ENCODE measurements around the gene CRACDL. TPM values are rescaled to one million over a fixed set of nuclear protein-coding genes. Genes with fewer than 3 reads are reported as not detected.
A peak's percentile ranks its signal among the peaks of the same experiment; 100 is the strongest.

Gene CRACDL
- total and polyA plus RNA-seq, 2 of the 13 experiments (the other 11 are each of a cell fraction or from before 2014, with no cell fraction given): 0.15 to 0.26 TPM

DNA sequence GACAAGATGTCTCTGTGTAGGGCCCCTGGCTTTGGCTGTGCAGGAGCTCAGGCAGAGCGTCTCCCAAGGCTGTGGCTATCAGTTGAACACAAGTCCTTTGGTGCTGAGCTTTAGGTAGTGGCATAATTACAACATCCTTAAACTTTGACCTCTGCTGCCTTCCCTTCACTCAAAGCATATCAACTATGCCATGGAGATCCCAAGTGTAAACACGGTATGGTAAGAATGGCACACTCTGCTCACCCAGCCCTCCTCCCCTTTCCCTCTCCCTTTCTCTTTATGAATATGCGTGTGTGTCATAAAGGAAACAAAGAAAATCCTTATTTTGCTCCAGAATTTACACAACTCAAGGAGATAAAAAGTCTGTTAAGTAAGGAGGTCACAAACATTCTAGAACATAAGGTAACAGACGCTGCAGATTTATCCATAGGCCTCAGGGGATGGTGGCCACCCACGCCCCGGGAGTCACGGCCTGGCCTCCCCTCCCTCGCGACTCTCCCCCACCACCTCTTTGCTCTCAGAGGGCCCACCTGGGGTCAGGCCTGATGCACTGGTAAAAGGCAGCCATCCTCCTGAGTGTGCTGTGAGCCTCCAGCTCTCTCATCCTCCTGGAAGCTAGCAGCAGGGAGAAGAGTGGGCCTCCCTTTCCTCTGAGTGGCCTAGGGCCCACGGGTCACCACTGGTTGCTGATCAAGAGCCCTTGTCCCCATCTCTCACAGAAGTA lies 67.3 kb downstream of the CRACDL start (continued):
- TF ChIP-seq, protein P1, sequence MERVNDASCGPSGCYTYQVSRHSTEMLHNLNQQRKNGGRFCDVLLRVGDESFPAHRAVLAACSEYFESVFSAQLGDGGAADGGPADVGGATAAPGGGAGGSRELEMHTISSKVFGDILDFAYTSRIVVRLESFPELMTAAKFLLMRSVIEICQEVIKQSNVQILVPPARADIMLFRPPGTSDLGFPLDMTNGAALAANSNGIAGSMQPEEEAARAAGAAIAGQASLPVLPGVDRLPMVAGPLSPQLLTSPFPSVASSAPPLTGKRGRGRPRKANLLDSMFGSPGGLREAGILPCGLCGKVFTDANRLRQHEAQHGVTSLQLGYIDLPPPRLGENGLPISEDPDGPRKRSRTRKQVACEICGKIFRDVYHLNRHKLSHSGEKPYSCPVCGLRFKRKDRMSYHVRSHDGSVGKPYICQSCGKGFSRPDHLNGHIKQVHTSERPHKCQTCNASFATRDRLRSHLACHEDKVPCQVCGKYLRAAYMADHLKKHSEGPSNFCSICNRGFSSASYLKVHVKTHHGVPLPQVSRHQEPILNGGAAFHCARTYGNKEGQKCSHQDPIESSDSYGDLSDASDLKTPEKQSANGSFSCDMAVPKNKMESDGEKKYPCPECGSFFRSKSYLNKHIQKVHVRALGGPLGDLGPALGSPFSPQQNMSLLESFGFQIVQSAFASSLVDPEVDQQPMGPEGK (CRISPR knock-in tag; IDR thresholded peaks at IDR 0.05): 0 out of 2 replicates have a peak, but pooled peaks have one; percentile 13
- TF ChIP-seq, protein P2, sequence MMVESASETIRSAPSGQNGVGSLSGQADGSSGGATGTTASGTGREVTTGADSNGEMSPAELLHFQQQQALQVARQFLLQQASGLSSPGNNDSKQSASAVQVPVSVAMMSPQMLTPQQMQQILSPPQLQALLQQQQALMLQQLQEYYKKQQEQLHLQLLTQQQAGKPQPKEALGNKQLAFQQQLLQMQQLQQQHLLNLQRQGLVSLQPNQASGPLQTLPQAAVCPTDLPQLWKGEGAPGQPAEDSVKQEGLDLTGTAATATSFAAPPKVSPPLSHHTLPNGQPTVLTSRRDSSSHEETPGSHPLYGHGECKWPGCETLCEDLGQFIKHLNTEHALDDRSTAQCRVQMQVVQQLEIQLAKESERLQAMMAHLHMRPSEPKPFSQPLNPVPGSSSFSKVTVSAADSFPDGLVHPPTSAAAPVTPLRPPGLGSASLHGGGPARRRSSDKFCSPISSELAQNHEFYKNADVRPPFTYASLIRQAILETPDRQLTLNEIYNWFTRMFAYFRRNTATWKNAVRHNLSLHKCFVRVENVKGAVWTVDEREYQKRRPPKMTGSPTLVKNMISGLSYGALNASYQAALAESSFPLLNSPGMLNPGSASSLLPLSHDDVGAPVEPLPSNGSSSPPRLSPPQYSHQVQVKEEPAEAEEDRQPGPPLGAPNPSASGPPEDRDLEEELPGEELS (CRISPR knock-in tag; IDR thresholded peaks at IDR 0.05): peak; percentile 66
- TF ChIP-seq, protein P3, sequence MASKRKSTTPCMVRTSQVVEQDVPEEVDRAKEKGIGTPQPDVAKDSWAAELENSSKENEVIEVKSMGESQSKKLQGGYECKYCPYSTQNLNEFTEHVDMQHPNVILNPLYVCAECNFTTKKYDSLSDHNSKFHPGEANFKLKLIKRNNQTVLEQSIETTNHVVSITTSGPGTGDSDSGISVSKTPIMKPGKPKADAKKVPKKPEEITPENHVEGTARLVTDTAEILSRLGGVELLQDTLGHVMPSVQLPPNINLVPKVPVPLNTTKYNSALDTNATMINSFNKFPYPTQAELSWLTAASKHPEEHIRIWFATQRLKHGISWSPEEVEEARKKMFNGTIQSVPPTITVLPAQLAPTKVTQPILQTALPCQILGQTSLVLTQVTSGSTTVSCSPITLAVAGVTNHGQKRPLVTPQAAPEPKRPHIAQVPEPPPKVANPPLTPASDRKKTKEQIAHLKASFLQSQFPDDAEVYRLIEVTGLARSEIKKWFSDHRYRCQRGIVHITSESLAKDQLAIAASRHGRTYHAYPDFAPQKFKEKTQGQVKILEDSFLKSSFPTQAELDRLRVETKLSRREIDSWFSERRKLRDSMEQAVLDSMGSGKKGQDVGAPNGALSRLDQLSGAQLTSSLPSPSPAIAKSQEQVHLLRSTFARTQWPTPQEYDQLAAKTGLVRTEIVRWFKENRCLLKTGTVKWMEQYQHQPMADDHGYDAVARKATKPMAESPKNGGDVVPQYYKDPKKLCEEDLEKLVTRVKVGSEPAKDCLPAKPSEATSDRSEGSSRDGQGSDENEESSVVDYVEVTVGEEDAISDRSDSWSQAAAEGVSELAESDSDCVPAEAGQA (IDR thresholded peaks at IDR 0.05; ENCODE audit: low read depth): no peak
- TF ChIP-seq, protein P3 (CRISPR knock-in tag; IDR thresholded peaks at IDR 0.05; ENCODE audit: borderline replicate concordance): no peak
- TF ChIP-seq NFE2L1 (CRISPR knock-in tag; IDR thresholded peaks at IDR 0.05; ENCODE audit: borderline replicate concordance) (0 out of 2 replicates have a peak, but pooled peaks have one; percentile 52), FOXO4 (CRISPR knock-in tag; conservative IDR thresholded peaks at IDR 0.05) (0 out of 2 replicates have a peak, but pooled peaks have one; percentile 76), ARNTL (CRISPR knock-in tag; IDR thresholded peaks at IDR 0.05) (no peak), TOE1 (CRISPR knock-in tag; IDR thresholded peaks at IDR 0.05) (no peak), HIC2 (CRISPR knock-in tag; IDR thresholded peaks at IDR 0.05; ENCODE audit: low read depth) (peak; percentile 41; the same call in 1 of the 2 replicates), ZSCAN31 (CRISPR knock-in tag; IDR thresholded peaks at IDR 0.05; ENCODE audit: low read depth) (no peak), SALL2 (CRISPR knock-in tag; IDR thresholded peaks at IDR 0.05) (no peak)
- TF ChIP-seq, protein P4, sequence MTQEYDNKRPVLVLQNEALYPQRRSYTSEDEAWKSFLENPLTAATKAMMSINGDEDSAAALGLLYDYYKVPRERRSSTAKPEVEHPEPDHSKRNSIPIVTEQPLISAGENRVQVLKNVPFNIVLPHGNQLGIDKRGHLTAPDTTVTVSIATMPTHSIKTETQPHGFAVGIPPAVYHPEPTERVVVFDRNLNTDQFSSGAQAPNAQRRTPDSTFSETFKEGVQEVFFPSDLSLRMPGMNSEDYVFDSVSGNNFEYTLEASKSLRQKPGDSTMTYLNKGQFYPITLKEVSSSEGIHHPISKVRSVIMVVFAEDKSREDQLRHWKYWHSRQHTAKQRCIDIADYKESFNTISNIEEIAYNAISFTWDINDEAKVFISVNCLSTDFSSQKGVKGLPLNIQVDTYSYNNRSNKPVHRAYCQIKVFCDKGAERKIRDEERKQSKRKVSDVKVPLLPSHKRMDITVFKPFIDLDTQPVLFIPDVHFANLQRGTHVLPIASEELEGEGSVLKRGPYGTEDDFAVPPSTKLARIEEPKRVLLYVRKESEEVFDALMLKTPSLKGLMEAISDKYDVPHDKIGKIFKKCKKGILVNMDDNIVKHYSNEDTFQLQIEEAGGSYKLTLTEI (CRISPR knock-in tag; conservative IDR thresholded peaks at IDR 0.05): no peak
